Neural crest cell (in vitro differentiated cells): ENCODE measurements around the gene GRIN1. TPM values are rescaled to one million over a fixed set of nuclear protein-coding genes. Genes with fewer than 3 reads are reported as not detected.

Source experiments
- DNase-seq: peaks from one replicate; pipeline ENCODE4 v3.0.0; 2021; ENCODE audit warnings: low read depth, mixed read lengths, low spot score
- H3K27ac Mint-ChIP-seq: one replicate; pipeline ENCODE4 v1.8.0; 2021; ENCODE audit warnings: mild to moderate bottlenecking, mixed read lengths; ENCODE audit not compliant: unreplicated experiment
- H3K27me3 Mint-ChIP-seq: 2 replicates; pipeline ENCODE4 v1.8.0; 2021; ENCODE audit warnings: low read depth, mild to moderate bottlenecking, mixed read lengths
- H3K36me3 Mint-ChIP-seq: 2 replicates; pipeline ENCODE4 v1.8.0; 2021; ENCODE audit warnings: low read depth, mild to moderate bottlenecking, mixed read lengths
- H3K4me1 Mint-ChIP-seq: 2 replicates; pipeline ENCODE4 v1.8.0; 2021; ENCODE audit warnings: mixed read lengths
- H3K4me3 Mint-ChIP-seq: one replicate; pipeline ENCODE4 v1.8.0; 2021; ENCODE audit warnings: mild to moderate bottlenecking, mixed read lengths
- H3K9me3 Mint-ChIP-seq: 2 replicates; pipeline ENCODE4 v1.8.0; 2021; ENCODE audit warnings: mixed read lengths
- CTCF ChIP-seq: fragments of 200-600 bp; sonication (generic); conservative IDR thresholded peaks from 2 replicates; pipeline ENCODE4 v1.5.0; 2021; ENCODE audit warnings: antibody characterized with exemption, mild to moderate bottlenecking
- total RNA-seq: library from RNA; stranded (reverse); gene quantifications from 2 replicates; pipeline ENCODE4 v1.2.1, GENCODE V29; 2021

Gene GRIN1
- total RNA-seq, 1 donor from 2014 or later = 0.44 TPM

- no peaks in the 10 kb centered on the region for H3K36me3 Mint-ChIP-seq
- no peak overlapping the region for H3K27ac Mint-ChIP-seq
- DNase-seq = no peak
- H3K9me3 Mint-ChIP-seq = no peaks in the 10 kb centered on the region
- no peaks in the 10 kb centered on the region for H3K4me1 Mint-ChIP-seq
- H3K27me3 Mint-ChIP-seq = peaks cover 45% of the 10 kb centered on the region
- no peak for TF ChIP-seq CTCF
- no peak overlapping the region for H3K4me3 Mint-ChIP-seq
These were observed 8.8 kb downstream of the GRIN1 start for GRCh38 chr9:137147793-137148160.

GRCh38 chr9:137148242-137148641, 9.3 kb downstream of the GRIN1 start:
- H3K27ac Mint-ChIP-seq = no peak overlapping the region
- DNase-seq = no peak
- no peak for TF ChIP-seq CTCF

GRCh38 chr9:137148661-137149060, 9.7 kb downstream of the GRIN1 start:
- TF ChIP-seq CTCF = no peak

More at GRCh38 chr9:137148242-137148641, 9.3 kb downstream of the GRIN1 start:
- Mint-ChIP-seq H3K9me3 (no peaks in the 10 kb centered on the region), H3K36me3 (no peaks in the 10 kb centered on the region), H3K4me3 (no peak overlapping the region), H3K27me3 (peaks cover 41% of the 10 kb centered on the region), H3K4me1 (no peaks in the 10 kb centered on the region)

GRCh38 chr9:137149363-137149762, 10.4 kb downstream of the GRIN1 start:
- Mint-ChIP-seq H3K36me3 (no peaks in the 10 kb centered on the region), H3K4me1 (no peaks in the 10 kb centered on the region), H3K4me3 (no peak overlapping the region), H3K9me3 (no peaks in the 10 kb centered on the region), H3K27ac (no peak overlapping the region), H3K27me3 (peaks cover 30% of the 10 kb centered on the region)
- DNase-seq = no peak
- no peak for TF ChIP-seq CTCF

More at GRCh38 chr9:137148661-137149060, 9.7 kb downstream of the GRIN1 start:
- DNase-seq = no peak
- Mint-ChIP-seq H3K4me1 (no peaks in the 10 kb centered on the region), H3K36me3 (no peaks in the 10 kb centered on the region), H3K4me3 (no peak overlapping the region), H3K27me3 (peaks cover 37% of the 10 kb centered on the region), H3K9me3 (no peaks in the 10 kb centered on the region), H3K27ac (no peak overlapping the region)

GRCh38 chr9:137149942-137150616, 11.1 kb downstream of the GRIN1 start:
- Mint-ChIP-seq H3K27me3 (peaks cover 32% of the 10 kb centered on the region), H3K4me3 (no peak overlapping the region), H3K36me3 (no peaks in the 10 kb centered on the region), H3K9me3 (no peaks in the 10 kb centered on the region), H3K4me1 (no peaks in the 10 kb centered on the region), H3K27ac (no peak overlapping the region)
- no peak for TF ChIP-seq CTCF
- no peak for DNase-seq
